ENCODE results near the gene CXorf66. TPM values are rescaled to one million over a fixed set of nuclear protein-coding genes. Genes with fewer than 3 reads are reported as not detected.
A peak's percentile ranks its signal among the peaks of the same experiment; 100 is the strongest.

CXorf66 gene
- total and polyA plus RNA-seq, 9 of the 15 experiments (the other 6 are each of a cell fraction or from before 2014, with no cell fraction given) = not detected

DNA sequence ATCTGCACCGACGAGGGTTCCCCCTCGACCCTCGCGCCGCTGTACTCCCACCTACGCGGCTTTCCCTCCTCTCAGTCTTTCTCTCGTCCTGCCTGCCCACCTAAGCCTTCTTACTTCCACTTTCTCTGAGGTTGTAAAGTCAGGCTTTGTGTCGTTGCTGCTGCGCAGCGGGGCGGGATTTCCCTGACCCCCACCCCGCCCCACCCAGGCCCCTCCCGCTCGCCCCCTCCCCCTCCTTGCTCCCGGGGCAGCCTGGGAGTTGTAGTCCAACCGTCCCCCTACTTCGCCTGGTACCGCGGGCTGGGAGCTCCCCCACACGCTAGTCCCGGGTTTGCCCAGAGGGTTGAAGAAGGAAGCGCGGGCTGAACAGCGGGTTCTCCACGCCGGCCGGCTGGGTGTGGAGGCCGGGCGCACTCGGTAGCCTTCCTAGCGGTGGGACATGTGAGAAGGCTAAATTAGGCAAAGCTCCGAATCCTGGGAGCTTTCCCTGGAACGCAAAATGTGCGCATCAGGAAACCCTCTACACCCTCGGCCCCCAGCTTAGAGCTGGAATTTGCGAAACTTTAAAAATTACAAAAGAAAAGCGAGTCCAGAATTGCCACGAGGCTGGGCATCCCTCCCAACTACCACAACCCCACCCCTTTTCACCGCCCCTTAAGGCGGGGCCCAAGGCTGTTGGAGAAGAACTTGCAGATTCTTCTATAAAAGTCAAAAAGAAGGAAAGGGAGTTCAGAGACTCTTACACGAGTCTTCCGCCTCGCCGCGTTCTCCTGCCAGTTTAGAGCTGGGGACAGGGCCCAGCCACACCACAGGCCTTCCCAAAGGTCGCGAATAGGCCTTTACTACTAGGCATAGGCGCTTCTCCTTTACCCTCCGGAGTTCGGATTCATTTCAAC lies 32.2 kb downstream of the CXorf66 start, which contains the start of gene ATP11C:
ATP11C (minus strand) TSS at position 153 of the 896 bp plus-strand sequence. CDS start 1,011 bp downstream, outside the sequence.
- BruUV-seq (replicated peaks) = TSS peak; percentile 51
- intact Hi-C loops (cut with micrococcal nuclease) (loop anchor here (5.0 to 10.0 kb wide), 2 partner anchors 56 to 148 kb away; no protein-coding TSS in a partner anchor), in situ Hi-C loops (cut with MboI) (no loop called here)
- Histone ChIP-seq H3K36me3 (ENCODE audit: control insufficient read depth, insufficient read depth, low read length) (no peaks in the 10 kb centered on the region; the same call in 2 of the 3 replicates), H3K27ac (ENCODE audit: extremely low read depth, low read depth, low read length) (peak within 1 kb of the TSS; percentile 95), H3K9me3 (replicated peaks; ENCODE audit: control insufficient read depth, insufficient read depth, low read depth, low read length) (no peaks in the 10 kb centered on the region), H2AFZ (ENCODE audit: low read depth, low read length) (peak within 1 kb of the TSS; percentile 91), H3K9me1 (ENCODE audit: control insufficient read depth, insufficient read depth, low read length) (no peaks in the 10 kb centered on the region), H3K79me2 (ENCODE audit: control insufficient read depth, insufficient read depth, low read length) (peaks cover 42% of the 10 kb centered on the region), H3K9ac (ENCODE audit: insufficient read depth in 1 of 2, low read depth in 2 of 2, low read length in 2 of 2) (peak within 1 kb of the TSS; percentile 82 to 95), H3K4me3 (peak within 1 kb of the TSS; percentile 83), H3K27me3 (ENCODE audit: control insufficient read depth in 2 of 2, insufficient read depth in 2 of 2, low read length in 2 of 2) (no peaks in the 10 kb centered on the region), H4K20me1 (replicated peaks; ENCODE audit: control insufficient read depth, insufficient read depth, low read length) (no peaks in the 10 kb centered on the region; the same call in 1 of the 2 replicates), H3K4me2 (ENCODE audit: insufficient read depth, low read length) (peak within 1 kb of the TSS; percentile 82), H3K4me1 (replicated peaks in 1 of 2; ENCODE audit: control insufficient read depth in 2 of 2, insufficient read depth in 2 of 2, low read length in 2 of 2) (peaks cover 4 to 11% of the 10 kb centered on the region in 2 experiments; a peak in 4 of 5 replicates)
- POLR2A ChIA-PET = interaction anchor here (1.0 to 1.2 kb wide), 3 partner anchors 8 to 11 kb away, joined by 3 to 4 read pairs (median 4); no protein-coding TSS in a partner anchor
- FAIRE-seq = peak; percentile 59
- CTCF ChIA-PET (ENCODE audit: low intra/inter-chr PET ratio) = no interaction called here
- peak; percentile 81 for ATAC-seq
- WGBS (ENCODE audit: insufficient coverage, low coverage, missing lambda C conversion rate) = 3% methylated on average over 25 of the region's 52 CpGs
- peak; percentile 82 to 90 (median 84) for DNase-seq (ENCODE audit: extremely low read depth in 1 of 4, low spot score in 3 of 4)
- peak; percentile 78 for TF ChIP-seq POLR2B (IDR thresholded peaks at IDR 0.05; ENCODE audit: low read depth, partially characterized antibody)
- TF ChIP-seq, protein P1, sequence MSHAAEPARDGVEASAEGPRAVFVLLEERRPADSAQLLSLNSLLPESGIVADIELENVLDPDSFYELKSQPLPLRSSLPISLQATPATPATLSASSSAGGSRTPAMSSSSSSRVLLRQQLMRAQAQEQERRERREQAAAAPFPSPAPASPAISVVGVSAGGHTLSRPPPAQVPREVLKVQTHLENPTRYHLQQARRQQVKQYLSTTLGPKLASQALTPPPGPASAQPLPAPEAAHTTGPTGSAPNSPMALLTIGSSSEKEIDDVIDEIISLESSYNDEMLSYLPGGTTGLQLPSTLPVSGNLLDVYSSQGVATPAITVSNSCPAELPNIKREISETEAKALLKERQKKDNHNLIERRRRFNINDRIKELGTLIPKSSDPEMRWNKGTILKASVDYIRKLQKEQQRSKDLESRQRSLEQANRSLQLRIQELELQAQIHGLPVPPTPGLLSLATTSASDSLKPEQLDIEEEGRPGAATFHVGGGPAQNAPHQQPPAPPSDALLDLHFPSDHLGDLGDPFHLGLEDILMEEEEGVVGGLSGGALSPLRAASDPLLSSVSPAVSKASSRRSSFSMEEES (CRISPR knock-in tag; IDR thresholded peaks at IDR 0.05) = no peak
- peak; percentile 37 to 49; a peak in 3 of 4 replicates for TF ChIP-seq NRF1 (conservative IDR thresholded peaks at IDR 0.05 in 1 of 2, IDR thresholded peaks at IDR 0.05 in 1 of 2)
- no peak for TF ChIP-seq KLF13 (tag; IDR thresholded peaks at IDR 0.05; ENCODE audit: borderline replicate concordance, low read depth)
- TF ChIP-seq, protein P2, sequence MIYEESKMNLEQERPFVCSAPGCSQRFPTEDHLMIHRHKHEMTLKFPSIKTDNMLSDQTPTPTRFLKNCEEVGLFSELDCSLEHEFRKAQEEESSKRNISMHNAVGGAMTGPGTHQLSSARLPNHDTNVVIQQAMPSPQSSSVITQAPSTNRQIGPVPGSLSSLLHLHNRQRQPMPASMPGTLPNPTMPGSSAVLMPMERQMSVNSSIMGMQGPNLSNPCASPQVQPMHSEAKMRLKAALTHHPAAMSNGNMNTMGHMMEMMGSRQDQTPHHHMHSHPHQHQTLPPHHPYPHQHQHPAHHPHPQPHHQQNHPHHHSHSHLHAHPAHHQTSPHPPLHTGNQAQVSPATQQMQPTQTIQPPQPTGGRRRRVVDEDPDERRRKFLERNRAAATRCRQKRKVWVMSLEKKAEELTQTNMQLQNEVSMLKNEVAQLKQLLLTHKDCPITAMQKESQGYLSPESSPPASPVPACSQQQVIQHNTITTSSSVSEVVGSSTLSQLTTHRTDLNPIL (CRISPR knock-in tag; IDR thresholded peaks at IDR 0.05) = no peak
- TF ChIP-seq EGR1 (conservative IDR thresholded peaks at IDR 0.05) = 0 out of 2 replicates have a peak, but pooled peaks have one; percentile 5
- TF ChIP-seq, protein P3, sequence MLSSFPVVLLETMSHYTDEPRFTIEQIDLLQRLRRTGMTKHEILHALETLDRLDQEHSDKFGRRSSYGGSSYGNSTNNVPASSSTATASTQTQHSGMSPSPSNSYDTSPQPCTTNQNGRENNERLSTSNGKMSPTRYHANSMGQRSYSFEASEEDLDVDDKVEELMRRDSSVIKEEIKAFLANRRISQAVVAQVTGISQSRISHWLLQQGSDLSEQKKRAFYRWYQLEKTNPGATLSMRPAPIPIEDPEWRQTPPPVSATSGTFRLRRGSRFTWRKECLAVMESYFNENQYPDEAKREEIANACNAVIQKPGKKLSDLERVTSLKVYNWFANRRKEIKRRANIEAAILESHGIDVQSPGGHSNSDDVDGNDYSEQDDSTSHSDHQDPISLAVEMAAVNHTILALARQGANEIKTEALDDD (IDR thresholded peaks at IDR 0.05) = no peak
- TF ChIP-seq, protein P4, sequence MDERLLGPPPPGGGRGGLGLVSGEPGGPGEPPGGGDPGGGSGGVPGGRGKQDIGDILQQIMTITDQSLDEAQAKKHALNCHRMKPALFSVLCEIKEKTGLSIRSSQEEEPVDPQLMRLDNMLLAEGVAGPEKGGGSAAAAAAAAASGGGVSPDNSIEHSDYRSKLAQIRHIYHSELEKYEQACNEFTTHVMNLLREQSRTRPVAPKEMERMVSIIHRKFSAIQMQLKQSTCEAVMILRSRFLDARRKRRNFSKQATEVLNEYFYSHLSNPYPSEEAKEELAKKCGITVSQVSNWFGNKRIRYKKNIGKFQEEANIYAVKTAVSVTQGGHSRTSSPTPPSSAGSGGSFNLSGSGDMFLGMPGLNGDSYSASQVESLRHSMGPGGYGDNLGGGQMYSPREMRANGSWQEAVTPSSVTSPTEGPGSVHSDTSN (CRISPR knock-in tag; IDR thresholded peaks at IDR 0.05; ENCODE audit: low read depth) = no peak
- TF ChIP-seq, protein P4 (tag; conservative IDR thresholded peaks at IDR 0.05; ENCODE audit: low read depth) = no peak
- TF ChIP-seq MYC (IDR thresholded peaks at IDR 0.05; ENCODE audit: low read depth, low read length) = peak; percentile 83
- no peak for TF ChIP-seq MYC (CRISPR knock-in tag; IDR thresholded peaks at IDR 0.05; ENCODE audit: borderline replicate concordance, low read depth)

Data from K562 (cell line).